ENCODE data around the gene KCTD2.
A peak's percentile ranks its signal among the peaks of the same experiment; 100 is the strongest.

The KCTD2 gene

DNA sequence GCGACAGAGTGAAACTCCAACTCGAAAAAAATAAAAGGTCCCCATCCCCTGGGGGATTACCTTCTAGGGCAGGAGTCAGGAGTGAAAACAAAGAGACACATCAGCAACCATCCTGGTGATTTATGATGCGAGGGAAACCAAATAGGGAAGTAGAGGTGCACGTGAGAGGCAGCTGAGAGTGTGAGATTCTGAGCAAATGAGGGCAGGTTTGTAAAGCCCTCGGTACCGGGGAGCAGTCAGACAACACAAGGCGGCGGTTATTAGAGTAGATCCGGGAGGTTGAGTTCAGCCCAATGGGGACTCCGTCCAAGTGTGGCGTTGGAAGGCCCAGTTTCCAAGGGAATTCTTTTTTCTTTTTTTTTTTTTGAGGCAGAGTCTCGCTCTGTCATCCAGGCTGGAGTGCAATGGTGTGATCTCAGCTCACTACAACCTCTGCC is 55.4 kb downstream of the KCTD2 start:
- no peak for DNase-seq

DNA sequence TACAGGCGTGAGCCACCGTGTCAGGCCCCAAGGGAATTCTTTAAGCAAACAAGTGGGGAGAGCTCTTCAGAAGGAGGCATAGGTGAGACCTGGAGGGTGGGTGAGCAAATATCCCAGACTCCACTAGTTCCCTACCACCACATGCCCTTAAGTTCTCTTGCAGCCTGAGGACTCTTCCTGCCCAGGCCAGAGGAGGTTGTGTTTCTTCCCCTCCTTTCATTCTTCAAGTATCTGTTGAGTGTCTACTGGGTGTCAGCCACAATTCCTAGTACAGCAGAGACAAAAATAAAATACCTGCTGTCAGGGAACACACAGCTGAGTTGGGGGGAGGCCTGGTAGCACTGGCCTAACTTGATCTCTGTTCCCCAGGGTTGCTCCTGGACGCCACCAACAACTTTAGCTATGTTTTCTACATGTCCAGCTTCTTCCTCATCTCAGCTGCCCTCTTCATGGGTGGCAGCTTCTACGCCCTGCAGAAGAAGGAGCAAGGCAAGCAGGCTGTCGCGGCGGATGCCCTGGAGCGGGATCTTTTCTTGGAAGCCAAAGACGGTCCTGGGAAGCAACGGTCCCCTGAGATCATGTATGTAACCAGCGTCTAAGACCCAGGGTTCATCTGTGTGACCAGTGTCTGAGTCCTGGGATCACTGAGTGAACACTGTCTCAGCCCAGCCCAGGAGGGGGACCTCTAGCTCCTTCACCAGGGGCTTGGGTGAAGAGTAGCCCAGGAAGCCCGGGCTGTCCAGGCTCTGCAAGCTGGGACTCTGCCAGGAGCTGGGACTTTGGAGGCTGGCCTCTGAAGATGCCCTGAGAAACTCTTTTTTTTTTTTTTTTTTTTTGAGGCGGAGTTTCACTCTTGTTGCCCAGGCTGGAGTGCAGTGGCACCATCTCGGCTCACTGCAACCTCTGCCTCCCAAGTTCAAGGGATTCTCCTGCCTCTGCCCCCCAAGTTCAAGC is 56.9 kb downstream of the KCTD2 start:
- no peak for DNase-seq

DNA sequence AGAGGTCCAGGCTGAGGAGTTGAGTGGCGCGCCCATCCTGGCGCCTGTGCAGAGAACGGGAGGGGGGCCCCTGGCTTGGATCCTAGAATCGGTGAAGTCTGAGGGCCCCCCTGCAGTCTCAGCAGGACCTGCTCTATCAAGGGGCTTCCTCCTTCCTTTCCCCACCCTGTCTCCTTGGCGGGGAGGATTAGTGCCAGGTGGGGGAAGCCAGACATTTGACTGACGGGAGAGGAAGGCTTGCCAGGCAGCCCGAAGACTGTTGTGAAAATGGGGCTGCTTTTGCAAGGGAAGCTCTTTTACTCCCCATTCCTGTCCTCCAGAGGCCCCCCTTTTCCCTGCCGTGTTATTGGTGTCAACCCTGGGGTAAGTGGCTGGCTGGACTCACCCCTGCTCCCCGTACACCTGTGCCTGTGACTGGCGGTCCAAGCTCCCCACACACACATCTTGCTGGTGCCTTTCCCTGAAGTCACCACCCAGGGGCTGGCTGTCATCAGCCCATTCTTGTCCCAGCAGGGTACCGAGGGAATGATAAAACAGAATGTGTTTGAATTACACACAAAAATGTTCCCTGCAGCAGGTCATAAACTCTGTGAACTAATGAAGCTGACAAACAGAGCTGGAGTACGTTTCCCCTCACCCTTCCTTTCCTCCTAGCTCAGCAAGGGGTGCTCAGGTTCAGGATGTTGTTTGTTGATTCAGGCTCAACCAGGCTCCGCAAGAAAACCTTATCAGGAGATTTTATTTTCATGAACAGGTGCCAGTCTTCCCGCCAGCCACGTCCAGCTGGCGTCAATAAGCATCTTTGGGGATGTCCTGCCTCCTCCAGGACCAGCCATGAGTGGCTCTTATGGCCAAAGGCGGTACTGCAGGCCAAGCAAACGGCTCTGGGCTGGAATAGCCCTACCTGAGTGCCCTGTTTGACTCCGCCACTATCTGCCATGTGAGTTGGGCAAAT is 58.4 kb downstream of the KCTD2 start:
- DNase-seq = no peak

DNA sequence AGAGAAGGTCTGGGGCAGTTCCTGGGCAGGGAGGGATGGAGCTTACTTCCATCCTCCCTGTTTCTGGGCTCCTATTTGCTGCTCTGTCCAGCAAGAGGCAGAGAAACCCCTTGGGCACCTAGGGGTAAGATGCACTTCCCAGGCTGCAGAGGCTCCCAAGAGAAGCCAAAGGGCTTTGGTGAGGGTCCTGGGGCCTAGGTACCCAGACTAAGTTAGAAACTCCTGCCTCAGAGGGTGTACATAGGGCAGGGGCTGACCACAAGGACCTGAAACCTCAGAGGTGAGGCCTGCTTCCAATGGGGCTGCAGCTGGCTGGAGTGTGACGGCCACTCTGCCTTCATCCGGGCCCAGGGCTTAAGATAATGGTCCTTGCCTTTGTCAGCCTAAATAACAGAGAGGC is 61.2 kb downstream of the KCTD2 start:
- DNase-seq = no peak

DNA sequence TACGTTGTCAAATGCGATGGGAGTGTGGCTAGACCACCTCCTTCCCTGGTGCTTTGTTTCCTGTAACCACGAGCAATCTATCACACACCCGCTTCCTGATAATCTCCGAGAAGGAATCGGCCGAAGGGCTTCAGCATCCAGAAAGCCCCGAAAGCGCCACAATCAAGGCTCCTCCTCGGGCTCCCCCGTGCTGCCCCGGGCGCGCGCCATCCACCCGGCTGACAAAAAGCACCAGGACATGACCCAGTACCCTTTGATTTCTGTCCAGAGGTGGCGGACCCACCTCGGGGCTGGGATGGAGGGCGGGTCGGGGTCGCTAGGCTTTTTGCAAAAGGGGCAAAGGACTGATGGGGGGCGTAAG is 62.0 kb downstream of the KCTD2 start:
- no peak for DNase-seq

DNA sequence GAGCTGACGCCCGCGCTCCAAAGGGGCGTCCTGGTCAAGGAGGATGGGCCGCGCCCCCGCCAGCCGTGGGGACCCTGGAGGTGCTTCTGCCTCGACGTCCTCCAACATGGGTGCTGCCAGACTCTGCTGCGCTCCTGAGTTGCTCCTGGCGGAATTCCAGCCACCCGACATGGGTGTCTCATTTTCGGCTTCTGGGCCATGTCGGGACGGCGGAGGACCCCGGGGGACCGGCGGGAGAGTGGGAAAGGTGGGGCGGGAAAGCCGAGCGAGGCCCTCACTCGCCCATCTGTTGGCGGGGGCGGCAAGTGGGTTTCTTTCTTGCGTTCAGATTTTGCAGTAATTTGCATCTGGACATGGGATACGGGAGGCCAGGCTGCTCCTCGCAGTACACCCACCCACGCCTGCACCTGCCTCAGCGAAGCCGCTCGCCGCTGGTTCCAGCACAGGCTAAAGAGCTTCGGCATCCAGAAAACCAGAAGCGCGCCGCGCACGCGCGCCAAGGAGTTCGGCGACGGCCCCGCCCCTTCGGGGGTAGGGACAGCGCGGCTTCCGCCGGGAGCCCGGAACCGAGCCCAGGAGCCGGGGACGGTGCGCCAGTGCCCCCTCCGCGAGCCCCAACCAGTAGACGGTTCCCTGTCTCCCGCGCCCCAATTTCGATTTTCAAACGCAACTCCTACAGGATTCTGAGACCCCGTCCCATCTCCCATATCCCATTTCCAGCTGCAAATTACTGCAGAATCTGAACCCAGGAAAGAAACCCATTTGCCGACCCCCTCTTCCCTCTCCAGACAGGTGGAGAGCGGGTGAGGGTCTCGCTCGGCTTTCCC is 62.6 kb downstream of the KCTD2 start, which contains the start of gene ARMC7:
Gene ARMC7 (plus strand): TSS at position 563 of the 827 bp plus-strand sequence. CDS start 320 bp downstream, outside the sequence.
- peak; percentile 88 to 91 for DNase-seq

DNA sequence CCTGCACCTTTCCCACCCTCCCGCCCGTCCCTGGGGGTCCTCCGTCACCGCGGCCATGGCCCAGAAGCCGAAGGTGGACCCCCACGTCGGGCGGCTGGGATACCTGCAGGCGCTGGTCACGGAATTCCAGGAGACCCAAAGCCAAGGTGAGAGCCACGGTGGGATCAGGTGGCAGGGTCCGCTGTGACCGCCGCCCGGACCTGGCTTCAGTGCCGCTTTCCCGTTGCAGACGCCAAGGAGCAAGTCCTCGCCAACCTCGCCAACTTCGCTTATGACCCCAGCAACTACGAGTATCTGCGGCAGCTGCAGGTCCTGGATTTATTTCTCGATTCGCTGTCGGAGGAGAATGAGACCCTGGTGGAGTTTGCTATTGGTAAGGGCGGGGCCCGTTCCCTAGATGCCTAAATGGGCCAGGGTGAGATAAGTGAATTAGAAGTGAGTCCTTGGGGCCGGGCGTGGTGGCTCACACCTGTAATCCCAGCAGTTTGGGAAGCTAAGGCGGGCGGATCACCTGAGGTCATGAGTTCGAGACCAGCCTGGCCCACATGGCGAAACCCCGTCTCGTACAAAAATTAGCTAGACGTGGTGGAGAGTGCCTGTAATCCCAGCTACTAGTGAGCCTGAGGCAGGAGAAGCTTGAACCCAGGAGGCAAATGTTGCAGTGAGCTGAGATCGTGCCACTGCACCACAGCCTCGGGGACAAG is 63.4 kb downstream of the KCTD2 start:
- DNase-seq = no peak

DNA sequence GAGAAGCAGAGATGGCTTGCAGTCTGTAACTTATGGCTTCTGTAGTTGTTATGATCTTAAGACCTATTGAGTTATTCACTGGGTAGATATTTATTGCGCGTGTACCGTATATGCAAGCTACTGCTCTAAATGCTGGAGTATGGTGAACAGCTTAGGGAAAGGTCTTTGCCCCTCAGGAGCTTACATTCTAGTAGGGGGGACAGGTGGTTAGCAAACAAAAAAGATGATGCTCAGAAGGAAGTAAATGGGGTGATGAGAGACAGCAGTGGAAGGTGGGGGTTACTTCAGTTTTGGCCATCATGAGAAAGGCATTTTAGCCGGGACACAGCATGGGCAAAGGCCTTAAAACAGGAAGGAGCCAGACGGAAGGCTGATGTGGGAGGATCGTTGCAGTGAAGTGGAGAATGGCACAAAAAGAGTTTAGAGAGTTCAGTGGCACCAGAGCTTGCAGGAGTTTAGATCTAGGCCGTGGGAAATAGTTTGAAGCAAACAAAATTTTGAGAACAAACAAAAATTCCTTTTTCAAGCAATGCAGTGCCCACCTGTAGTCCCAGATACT is 64.8 kb downstream of the KCTD2 start:
- DNase-seq = no peak

DNA sequence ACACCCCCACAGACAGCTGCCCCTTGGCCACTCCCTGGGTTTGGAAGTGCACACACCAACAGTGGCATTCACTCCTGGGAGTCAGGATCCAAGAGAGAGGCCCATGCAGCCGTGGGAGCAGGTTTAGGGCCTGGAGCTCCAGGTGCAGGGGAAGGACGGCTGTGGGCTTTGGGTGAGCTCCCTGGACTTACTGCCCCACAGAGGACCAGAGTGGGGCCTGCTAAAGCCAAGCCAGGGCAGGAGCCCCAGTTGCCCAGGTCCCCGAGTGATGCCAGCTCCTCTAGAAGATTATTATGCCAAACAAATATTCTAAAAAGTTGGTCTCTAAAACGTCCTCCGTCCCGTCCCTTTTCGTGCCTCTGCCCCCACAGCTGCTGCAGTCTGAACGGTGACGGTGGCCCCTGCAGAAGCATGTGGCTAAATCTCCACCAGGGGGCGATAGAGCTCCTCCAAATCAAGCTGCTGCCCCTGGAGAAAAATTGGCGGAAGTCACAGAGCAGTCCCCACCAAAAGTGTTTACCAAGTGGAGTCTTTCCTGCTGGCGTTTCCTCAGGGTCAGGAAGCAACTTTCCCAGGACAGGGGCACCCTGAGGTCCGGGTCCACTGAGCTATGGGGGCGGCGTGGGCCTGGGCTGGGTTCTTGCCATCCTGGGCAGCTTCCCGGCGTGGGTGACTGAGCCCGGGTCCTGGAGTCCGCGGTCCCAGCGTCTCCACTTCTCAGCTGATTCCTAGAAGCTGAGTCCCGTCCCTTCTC is 67.0 kb downstream of the KCTD2 start:
- DNase-seq = peak; percentile 81 to 83

DNA sequence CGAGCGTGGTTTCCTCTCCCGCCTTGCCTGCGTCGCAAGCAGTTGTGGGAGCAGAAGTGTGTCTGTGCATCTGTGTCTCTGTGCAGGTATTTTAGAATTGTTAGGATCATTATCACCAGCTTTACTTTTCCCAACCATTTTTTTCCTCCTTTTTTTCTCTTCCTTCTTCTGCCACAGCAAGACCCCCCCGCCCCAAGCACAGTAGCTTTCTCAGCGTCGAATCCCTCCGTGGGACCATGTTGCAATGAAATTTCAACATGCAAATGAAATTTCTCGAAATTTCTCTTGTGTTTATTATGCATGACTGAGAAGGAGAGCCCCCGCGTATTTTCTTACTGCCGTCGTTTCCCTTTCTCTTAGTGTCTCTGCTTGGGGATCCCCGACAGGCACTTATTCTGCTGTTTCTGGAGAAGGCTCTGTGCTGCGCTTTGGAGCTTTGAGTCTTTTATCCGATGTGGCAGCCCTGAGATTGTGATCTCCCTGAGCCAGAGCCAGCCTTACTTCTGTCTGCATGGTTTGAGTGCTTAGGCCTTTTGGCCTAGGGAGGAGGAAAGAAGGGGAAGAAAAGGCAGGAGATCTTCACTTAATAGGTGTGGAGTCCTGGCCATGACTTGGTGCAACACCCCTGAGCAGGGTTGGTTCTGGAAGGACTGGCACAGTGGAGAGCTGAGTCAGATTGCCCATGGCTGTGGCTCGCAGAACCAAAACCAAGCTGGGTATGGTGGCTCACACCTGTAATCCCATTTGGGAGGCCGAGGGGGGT is 67.7 kb downstream of the KCTD2 start:
- no peak for DNase-seq

All from stimulated activated CD4-positive, alpha-beta T cell treated with anti-CD3 and anti-CD28 coated beads, Interleukin-4, amount 100 ng/mL, for 4 hours (primary cell).